ENCODE results near the gene GNB1L.

Gene GNB1L

DNA sequence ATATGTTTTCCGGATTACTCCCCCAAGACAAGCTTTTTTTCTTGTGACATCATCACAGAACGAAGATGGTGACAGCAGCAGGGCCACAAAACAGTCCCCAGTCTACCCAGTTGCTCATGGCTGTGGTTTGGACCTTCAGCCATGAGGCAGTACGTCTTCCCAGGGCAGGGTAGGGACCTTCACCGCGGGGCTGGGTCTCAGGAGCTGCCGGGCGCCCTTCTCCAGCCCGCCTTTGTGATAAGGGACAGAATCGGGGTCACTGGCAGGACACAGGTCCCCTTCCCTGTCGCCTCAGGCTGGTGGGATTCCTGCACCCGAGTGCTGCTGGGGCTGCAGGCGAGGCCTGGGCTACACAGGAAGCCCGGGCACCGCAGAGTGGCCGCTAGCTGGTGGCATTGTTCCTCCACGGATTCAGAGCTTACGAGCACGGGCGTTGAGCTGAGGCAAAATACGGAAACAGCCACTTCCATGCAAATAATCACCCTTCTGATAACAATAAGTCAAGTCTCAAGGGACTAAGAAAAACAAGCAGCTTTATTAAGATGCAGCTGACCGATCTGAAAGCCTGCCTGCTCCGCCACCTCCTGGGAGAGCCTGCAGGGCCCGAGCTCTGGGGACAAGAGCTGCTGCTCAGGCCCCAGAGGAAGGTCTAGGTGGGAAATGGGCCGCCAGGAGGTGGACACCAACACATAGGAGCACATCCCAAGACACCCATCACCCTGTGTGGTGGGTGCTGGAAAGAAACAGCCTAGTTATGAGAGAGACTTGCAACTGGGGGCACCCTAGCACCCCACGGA is 81.8 kb downstream of the GNB1L start:
- DNase-seq = no peak

DNA sequence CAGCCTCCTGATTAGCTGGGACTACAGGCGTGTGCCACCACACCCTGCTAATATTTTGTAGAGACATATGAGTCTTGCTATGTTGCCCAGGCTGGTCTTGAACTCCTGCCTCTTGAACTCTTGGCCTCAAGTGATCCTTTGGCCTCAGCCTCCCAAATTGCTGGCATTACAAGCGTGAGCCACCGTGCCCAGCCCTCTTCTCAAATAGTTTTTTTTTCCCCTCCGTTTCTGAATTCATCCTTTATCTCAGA is 82.3 kb downstream of the GNB1L start:
- no peak for DNase-seq

- DNase-seq = no peak
Measured at GRCh38 chr22:19770349-19771220, 84.1 kb downstream of the GNB1L start.

- no peak for DNase-seq
Measured at GRCh38 chr22:19769393-19769715, 85.3 kb downstream of the GNB1L start.

- DNase-seq = no peak
Measured at GRCh38 chr22:19767427-19768341, 87.0 kb downstream of the GNB1L start.

GRCh38 chr22:19766511-19767426 is 87.9 kb downstream of the GNB1L start:
- DNase-seq = peak; percentile 46

- no peak for DNase-seq
Measured at GRCh38 chr22:19766240-19766510, 88.5 kb downstream of the GNB1L start.

DNA sequence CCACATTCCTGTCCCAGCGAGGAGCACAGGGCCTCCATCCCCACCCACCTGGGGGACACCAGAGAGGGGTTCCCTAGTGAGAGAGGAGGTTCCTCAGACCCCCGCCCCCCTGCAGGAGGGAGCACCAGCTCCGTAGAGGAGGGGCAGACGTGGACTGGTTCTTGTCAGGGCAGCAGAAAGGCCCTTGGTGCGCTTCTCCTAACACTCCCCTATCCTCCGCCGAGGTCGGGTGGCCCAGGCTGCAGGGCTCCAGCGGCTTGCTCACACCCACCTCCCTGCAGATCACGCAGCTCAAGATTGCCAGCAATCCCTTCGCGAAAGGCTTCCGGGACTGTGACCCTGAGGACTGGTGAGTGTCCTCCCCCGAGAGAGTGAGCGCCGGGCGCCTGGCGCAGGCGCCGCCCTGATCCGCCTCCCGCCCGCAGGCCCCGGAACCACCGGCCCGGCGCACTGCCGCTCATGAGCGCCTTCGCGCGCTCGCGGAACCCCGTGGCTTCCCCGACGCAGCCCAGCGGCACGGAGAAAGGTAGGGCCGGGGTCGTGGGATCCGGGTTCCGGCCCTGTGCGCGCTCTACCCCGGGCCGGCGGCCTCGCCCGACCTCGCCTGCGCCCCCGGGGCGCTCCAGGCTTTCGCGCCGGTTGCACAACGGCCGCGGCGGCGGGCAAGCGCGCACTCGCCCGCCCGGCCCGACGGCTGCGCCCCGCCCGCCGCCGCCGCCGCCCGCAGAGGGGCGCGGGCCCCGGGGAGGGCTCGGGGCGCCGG is 89.0 kb downstream of the GNB1L start:
- DNase-seq = no peak

GRCh38 chr22:19764636-19765476 is 89.8 kb downstream of the GNB1L start:
- no peak for DNase-seq

- no peak for DNase-seq
Measured at GRCh38 chr22:19764299-19764593, 90.4 kb downstream of the GNB1L start.

DNA sequence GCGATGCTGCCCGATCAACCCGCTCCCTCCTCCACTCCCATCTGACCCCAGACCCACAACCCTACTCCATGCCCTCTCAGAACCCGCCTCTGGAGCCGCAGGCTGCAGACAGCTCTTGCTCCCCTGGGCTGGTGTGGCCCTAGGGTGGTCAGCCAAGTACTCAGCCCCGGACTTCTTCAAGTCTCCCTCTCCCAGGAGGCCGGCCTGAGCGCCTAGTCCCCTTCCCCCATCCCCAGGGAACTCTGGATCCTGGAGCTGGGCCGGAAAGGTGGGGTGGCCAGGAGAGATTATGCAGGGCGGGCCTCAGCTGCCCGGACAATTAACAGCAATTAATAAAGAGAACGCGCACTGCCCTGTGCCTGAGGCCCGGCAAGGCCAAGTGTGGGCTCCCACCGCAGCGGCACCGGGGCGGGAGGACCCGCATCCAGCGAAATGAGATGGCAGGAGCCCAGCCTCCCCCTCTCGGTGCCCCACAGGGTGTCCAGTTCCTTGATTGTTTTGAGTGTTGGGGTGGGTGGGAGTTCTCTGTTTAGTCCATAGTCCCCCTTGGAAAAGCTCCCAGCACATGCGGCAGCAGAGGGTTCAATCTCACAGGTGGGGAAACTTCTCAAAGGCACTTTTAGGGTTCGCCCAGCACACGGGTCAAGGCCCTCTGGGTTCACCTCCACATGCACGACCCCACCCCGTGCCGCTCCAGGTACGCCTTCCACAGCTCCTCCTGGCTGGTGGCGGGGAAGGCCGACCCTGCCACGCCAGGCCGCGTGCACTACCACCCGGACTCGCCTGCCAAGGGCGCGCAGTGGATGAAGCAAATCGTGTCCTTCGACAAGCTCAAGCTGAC is 91.0 kb downstream of the GNB1L start:
- DNase-seq = no peak

GRCh38 chr22:19762568-19763457 is 91.9 kb downstream of the GNB1L start:
- DNase-seq = no peak

- DNase-seq = no peak
Measured at GRCh38 chr22:19761725-19762567, 92.7 kb downstream of the GNB1L start.

DNA sequence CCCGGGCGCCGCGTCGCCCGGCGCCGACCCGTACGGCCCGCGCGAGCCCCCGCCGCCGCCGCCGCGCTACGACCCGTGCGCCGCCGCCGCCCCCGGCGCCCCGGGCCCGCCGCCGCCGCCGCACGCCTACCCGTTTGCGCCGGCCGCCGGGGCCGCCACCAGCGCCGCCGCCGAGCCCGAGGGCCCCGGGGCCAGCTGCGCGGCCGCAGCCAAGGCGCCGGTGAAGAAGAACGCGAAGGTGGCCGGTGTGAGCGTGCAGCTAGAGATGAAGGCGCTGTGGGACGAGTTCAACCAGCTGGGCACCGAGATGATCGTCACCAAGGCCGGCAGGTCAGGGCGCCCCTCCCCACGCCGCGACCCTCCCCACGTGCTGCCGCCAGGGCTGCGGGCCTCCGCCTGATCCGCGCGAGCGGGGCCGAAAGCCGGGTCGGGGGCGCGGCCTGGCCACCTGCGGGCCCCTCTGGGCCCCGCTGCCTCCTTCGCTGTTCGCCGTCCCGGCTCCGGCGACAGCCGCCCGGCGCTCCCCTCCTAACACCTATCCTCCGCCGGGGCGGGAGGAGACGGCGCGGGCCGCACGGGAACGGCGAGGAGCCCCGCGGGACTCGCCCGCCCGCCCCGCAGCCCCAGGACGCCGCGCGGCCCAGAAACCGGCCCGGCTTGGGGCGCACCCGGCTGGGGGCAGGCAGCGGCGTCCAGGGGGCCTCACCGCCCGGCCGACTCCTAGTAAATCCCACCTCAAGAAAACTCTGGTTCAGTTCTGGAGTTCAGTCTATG is 93.5 kb downstream of the GNB1L start:
- no peak for DNase-seq

DNA sequence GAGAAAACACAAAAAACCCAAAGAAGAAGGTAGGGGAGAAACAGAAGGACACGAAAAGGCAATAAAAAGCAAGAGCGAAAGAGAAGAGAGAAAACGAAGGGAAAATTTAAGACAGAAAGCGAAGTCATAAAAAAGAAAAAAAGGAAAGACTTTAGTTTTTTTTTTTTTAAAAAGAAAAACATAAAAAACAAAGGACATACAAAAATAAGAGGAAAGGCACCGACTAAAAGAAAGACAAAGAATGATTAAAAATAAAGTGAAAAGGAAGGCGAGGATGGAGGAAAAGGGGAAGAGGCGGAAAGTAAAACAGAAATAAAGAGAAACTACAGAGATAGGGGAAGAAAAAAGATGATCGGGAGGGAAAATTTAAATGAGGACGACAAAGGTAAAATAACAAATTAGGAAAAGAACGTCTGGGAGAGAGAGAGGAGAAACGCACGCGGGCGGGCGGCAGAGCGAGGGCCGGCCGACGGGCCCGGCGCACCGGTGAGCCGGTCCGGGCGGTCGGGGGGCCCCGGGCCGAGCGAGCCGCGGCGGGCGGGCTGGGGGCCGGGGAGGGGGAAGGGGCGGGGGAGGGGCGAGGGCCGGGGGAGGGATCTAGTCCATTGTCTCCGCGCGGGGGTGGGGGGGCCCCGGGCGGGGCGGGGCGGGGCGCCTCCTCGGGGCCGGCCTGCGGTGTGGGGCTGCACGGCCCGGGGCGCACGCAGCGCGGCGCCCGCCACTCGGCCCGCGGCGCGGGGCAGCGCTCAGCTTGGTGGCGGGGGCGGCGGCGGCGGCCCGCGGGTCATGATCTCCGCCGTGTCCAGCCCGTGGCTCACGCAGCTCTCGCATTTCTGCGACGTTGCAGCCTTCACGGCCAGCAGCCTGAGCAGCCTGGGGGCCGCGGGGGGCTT is 94.4 kb downstream of the GNB1L start, which contains the start of gene TBX1:
TBX1 (plus strand) TSS at position 721 of the 893 bp plus-strand sequence; CDS start at position 787, 66 bp downstream.
- no peak for DNase-seq

- no peak for DNase-seq
Measured at GRCh38 chr22:19759427-19760057, 95.1 kb downstream of the GNB1L start.

All from GDM1 (cell line).